HG03066 (cell line): Measurements from ENCODE around the gene ADAMTS6.
"Not testable (repeated sequence)": the region's sequence is repeated elsewhere in the genome, so short reads cannot be mapped to it uniquely, and the experiment has no call there.

ENCODE experiments used
- ATAC-seq: cut with Tn5 transposase; IDR thresholded peaks from one replicate; pipeline ENCODE4 v1.9.1; 2021; ENCODE audit warnings: low read depth; ENCODE audit not compliant: unreplicated experiment

The ADAMTS6 gene, protein sequence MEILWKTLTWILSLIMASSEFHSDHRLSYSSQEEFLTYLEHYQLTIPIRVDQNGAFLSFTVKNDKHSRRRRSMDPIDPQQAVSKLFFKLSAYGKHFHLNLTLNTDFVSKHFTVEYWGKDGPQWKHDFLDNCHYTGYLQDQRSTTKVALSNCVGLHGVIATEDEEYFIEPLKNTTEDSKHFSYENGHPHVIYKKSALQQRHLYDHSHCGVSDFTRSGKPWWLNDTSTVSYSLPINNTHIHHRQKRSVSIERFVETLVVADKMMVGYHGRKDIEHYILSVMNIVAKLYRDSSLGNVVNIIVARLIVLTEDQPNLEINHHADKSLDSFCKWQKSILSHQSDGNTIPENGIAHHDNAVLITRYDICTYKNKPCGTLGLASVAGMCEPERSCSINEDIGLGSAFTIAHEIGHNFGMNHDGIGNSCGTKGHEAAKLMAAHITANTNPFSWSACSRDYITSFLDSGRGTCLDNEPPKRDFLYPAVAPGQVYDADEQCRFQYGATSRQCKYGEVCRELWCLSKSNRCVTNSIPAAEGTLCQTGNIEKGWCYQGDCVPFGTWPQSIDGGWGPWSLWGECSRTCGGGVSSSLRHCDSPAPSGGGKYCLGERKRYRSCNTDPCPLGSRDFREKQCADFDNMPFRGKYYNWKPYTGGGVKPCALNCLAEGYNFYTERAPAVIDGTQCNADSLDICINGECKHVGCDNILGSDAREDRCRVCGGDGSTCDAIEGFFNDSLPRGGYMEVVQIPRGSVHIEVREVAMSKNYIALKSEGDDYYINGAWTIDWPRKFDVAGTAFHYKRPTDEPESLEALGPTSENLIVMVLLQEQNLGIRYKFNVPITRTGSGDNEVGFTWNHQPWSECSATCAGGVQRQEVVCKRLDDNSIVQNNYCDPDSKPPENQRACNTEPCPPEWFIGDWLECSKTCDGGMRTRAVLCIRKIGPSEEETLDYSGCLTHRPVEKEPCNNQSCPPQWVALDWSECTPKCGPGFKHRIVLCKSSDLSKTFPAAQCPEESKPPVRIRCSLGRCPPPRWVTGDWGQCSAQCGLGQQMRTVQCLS (N-terminal part only)

GRCh38 chr5:65481635-65482295 is at the start of gene ADAMTS6:
Gene ADAMTS6, minus strand, starts transcription at chr5:65481920. Its CDS starts 8,247 bp downstream, at chr5:65473673.
- peak; percentile 73 for ATAC-seq

DNA sequence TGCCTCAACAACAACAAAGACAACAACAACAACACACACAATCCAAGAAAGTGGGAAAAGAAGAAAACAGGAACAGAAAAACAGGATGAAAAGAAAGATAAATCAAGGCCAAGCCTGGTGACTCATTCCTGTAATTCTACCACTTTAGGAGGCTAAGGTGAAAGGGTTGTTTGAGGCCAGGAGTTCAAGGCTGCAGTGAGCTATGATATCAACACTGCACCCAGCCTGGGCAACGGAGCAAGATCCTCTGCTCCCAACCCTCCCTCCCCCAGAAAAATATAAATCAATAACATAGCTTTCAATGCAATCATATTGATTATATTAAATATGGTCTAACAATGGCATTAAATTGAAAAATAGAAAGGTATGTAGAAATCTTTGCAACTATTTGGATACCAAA is 49.2 kb upstream of the ADAMTS6 start:
- no peak for ATAC-seq

GRCh38 chr5:65525726-65526125 is 44.0 kb upstream of the ADAMTS6 start:
- no peak for ATAC-seq

- ATAC-seq, result no peak
Measured at GRCh38 chr5:65512170-65512937, 30.6 kb upstream of the ADAMTS6 start.

DNA sequence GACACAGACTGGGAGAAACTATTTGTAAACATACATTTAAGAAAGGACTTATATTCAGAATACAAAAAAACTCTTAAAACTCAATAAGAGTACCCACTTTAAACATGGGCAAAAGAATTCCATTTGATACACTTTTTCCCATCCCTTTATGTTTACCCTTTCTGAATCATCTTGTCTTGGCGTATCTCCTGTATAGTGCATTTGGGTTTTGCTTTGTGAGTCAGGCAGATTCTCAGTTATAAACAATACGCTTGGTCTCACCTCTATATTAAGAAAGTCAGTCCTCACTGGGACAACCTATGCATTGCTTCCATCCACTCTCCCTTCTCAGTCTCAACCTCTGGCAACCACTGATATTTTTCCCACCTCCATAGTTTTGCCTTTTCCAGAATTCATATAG is 27.3 kb upstream of the ADAMTS6 start:
- ATAC-seq, result no peak

DNA sequence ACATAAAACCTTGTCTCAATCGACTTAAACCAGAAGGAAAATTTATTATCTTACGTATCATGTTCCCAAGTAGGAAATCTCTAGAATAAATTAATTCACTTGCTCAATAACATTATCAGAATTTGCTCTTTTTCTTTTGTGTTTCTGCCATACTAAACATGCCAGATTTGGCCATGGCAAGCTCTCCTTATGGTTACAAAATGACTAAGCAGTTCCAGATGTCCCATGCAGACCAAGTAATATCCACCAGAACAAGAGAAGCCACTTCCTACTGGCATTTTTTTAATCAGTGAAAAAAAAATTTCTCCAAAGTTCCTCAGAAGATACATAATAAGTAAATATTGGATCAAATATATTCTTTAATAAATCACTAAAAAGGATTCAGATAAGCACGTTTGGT is 25.2 kb upstream of the ADAMTS6 start:
- ATAC-seq, result no peak

DNA sequence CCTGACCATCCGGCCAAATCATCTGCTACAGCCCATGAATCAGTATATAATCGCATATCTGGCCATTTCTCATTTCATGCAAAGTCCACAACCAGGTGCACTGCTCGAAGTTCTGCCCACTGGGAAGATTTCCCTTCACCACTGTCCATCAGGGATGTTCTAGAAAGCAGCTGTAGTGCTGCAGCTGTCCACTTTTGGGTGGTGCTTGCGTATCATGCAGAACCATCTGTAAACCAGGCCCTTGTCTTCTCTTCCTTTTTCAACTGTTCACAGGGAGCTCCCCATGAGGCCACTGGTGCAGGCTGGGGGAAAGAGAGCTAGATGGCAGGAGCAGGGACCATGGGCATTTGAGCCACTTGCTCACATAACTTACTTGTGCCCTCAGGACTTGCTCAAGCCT is 7.4 kb upstream of the ADAMTS6 start:
- ATAC-seq, result no peak

DNA sequence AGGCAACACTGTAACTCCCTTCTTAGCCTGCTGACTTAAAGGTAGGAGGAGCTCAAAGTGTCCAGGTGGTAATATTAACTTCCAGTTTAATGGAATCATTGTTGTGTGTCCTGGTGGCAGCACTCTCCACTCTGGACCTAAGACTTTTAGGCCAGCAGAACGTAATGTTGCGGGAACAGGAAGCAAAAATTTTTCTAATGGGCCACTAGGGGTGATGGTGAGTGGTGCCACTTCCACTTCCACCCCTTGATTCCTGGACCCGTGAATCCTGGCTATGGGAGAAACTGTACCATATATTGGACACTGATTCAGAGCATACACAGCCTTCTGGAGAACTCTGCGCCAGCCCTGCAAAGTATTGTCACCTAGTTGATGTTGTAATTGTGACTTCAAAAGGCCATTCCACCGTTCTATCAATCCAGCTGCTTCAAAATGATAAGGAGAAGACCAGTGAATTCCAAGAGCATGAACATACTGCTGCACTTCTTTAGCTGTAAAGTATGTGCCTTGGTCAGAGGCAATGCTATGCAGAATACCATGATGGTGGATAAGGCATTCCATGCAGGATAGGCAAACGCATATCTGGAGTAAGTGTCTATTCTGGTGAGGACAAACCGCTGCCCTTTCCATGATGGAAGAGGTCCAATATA is 6.4 kb upstream of the ADAMTS6 start:
- ATAC-seq, result not testable (repeated sequence)

DNA sequence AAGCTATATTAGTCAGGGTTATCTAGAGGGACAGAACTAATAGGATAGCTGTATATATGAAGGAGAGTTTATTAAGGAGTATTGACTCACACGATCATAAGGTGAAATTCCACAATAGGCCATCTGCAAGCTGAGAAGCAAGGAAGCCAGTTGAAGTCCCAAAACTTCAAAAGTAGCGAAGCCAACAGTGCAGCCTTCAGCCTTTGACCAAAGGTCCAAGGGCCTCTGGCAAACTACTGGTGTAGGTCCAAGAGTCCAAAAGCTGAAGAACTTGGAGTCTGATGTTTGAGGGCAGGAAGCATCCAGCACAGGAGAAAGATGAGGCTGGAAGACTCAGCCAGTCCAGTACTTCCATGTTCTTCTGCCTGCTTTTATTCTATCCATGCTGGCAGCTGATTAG is 5.1 kb upstream of the ADAMTS6 start:
- ATAC-seq, result not testable (repeated sequence)

GRCh38 chr5:65485405-65485804 is 3.7 kb upstream of the ADAMTS6 start:
- ATAC-seq, result no peak

DNA sequence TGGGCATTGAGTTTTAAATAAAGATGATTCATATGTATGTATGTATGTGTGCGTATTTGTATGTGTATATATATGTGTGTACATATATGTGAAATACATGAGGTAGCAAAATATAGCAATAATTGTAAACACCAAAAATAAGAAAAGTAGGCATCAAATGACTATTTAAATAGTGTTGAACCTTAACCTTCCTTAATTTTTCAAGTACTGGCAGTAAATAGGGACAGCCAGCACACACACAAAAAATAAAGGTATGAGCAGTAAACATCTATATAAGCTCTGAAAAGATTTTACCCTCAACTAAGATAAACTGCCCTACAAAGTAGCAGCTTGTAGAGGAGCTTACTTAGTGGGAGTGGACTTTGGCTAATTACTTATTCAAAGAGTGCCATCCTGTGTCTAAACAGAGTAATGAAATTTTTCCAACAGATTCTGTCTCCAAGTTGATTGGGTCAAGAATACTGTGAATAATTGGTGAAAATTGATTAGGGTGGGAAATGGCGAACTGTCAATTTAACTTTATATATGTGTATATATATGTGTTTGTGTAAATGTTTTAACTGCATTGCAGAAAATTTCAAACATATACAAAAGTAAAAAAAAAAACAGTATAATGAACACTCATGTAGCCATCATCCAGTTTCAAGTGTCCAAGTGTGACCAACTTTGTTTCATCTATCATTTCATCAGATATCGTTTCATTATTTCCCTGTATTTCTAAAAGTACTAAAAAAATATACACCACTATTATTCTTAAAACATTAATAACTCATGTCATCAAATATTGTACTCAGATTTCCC is 2.0 kb upstream of the ADAMTS6 start:
- peak; percentile 39 for ATAC-seq

DNA sequence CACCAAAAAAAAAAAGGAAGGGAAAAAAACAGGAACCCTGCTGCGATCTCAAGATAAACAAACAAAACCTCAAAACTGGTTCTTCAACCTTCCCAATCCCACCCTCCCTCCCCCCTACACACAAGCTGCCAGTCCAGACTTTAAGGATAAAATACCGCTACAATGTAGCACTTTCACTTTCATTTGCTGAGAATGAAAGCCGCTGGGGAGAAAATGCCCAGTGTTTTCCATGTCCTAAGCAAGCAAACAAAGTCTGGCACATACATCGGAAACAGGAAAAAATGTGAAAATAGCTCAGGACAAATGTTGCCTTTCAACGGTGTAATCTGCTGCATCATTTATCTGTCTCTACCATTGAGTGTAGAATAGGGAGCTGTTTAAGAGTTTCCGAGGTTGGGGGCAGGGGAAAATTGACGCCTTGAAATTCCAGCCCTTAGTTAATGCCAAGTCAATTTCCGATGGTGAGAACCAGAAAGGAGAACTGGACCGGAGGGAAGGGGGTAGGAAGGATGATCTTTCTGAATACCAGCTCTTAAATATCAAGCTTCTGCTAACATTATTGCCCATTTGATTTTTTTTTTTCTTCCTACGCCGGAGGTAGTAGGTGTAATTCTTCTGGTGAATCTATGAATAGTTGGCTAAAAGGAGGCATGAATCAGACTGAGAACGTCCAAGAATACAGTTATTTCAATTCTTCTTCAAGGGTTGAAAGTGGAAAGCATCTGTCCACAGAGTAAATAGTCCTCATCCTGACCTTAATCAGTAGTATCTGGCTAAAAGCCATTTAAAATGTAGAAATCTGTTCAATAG is 1.2 kb upstream of the ADAMTS6 start:
- no peak for ATAC-seq

DNA sequence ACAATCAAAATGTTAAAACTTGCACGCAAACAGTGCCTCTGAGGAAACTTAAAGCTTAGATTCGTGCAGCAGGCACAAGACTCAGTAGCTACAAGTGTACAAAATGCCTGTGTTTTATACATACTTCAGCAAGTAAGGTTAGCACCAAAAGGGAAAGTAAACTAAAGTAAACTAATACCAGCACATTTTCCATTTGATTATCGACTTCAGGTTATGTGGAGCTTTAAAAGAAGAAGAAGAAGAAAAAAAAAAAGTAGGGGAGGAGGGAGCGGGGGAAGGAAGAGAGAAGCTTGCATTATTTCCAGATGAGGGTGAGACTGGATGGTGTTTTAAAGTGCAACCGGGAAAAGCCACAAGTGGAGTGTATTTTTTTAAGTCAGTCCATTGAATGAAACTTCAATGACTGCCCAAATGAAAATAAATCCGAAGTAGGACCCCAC is 596 bp upstream of the ADAMTS6 start:
- ATAC-seq, result no peak

DNA sequence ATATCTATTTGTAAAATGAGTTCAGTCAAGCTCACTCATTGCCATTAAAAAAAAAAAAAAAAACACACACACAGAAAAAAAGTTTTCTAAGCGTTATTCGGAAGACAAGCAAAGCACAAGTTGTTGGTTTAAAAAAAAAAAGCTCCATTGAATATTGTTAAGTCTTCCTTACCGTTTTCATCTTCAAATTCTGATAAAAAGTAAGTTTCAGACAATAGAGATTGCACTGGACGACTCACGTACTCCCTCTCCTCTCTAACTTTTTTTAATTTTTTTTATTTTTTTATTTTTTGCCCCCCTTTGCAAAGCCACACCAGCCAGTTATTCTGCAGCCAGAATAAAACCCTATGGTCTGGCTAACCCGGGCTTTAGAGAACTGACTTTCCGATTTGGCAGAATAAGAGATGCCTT is 544 bp downstream of the ADAMTS6 start:
- peak; percentile 15 for ATAC-seq

DNA sequence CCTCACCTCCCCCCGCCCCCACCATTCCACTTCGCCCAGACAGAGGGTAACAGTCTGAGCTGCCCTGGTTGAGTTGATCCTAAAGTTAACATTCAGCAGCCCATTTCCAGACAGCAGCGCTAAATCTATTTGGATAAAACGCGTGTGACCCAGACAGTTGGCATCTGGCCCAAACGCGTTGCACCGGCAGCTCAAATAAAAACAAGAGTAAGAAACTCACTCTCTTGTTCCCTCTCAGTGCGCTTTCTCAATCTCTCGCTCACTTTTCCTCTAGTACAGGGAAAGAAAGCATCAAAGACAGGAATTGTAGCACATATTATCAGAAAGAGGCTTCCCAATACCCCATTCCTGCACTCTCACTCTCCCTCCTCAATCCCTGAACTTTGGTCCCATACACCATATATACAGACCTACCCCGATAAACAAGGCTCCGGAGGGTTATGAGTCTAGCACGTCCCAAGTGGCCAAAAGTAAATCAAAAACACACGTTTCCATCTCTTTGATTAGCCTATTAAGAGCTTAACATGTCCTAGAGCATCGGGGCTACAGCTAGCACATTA is 1.3 kb downstream of the ADAMTS6 start:
- ATAC-seq, result no peak

DNA sequence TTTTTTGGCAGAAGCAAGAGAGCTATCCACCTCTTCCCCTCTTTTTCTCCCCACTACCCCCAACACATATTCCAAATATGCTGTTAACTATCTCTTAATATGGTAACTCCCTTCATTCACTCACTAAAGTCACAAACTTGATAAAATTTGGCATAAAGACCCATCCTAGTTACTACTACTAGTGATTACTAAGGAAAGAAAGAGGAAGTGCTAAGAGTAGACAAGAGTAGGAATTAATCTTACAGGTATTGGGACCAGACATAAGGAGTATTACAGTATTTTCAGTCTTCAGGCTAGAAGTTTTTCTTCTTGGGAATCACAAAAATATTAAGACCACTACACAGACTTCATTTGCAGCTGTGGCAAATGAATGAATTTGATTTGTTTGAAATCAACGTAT is 2.2 kb downstream of the ADAMTS6 start:
- no peak for ATAC-seq

DNA sequence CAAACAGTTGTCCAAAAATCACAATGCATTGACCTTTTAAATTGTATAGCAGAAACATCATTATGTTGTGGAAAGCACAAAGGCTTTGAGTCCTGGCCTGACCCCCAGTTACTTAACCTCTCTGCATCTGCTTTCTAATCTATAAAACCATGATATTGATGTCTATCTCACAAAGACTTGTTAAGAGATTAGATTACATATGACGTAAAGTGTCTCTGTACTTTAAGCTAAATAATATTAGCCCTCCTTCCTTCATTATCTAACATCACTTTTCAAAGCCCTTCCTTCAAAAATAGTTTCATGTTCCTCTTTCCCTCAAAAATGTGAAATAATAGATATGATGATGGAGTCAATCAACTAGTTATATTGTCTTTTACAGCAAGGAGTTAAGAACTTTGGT is 3.4 kb downstream of the ADAMTS6 start:
- no peak for ATAC-seq

DNA sequence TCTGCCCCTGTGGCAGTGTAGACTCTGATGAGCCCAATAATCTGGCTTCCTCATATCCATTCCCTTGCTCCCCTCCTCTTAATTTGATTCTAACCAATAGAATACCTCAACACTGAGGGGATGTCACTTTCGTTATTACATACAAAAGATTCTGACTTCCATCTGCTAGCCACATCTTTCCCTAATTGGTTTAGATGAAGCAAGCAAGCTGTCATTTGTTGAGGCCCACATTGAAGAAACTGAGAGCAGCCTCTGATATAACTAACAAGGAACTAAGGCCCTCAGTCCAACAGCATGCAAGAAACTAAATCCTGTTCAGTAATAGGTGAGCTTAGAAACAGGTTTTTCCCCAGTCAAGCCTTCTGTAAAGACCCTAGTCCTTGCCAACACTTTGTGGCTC is 5.8 kb downstream of the ADAMTS6 start:
- ATAC-seq, result no peak
